ENCODE measurements around the gene CCT8. TPM values are rescaled to one million over a fixed set of nuclear protein-coding genes. Genes with fewer than 3 reads are reported as not detected.

CCT8 gene
- total and polyA plus RNA-seq, 2 experiments from 2014 or later: 151 to 153 TPM

GRCh38 chr21:29064850-29065481 is 8.5 kb downstream of the CCT8 start:
- Histone ChIP-seq H3K27me3 (replicated peaks; ENCODE audit: insufficient read depth) (no peaks in the 10 kb centered on the region), H3K27ac (no peak overlapping the region), H3K79me2 (ENCODE audit: insufficient read depth) (peaks cover 53% of the 10 kb centered on the region), H3K9me3 (ENCODE audit: low read depth) (no peaks in the 10 kb centered on the region), H3F3A (ENCODE audit: insufficient read depth) (peaks cover 45% of the 10 kb centered on the region), H2AFZ (no peak overlapping the region), H4K20me1 (ENCODE audit: insufficient read depth) (no peaks in the 10 kb centered on the region), H3K4me1 (ENCODE audit: insufficient read depth) (no peaks in the 10 kb centered on the region), H3K36me3 (ENCODE audit: low read depth) (peaks cover 97% of the 10 kb centered on the region), H3K4me2 (ENCODE audit: unreplicated experiment) (no peak overlapping the region), H3K4me3 (no peak overlapping the region), H3K9ac (no peak overlapping the region), H3K9me2 (ENCODE audit: insufficient read depth) (no peaks in the 10 kb centered on the region)
- in situ Hi-C loops (cut with MboI): no loop called here
- DNase-seq: no peak
- no peak for TF ChIP-seq EZH2phosphoT487 (IDR thresholded peaks at IDR 0.05; ENCODE audit: insufficient read depth, low read depth)
- TF ChIP-seq EZH2 (IDR thresholded peaks at IDR 0.05; ENCODE audit: insufficient read depth, poor library complexity, severe bottlenecking): no peak
- 83 to 86% methylated on average over 3 of the region's 3 CpGs for WGBS, 2 experiments (ENCODE audit: low coverage in 1 of 2, low lambda C conversion rate in 2 of 2, missing lambda C conversion rate in 2 of 2)

- no peaks in the 10 kb centered on the region for H3K9me2 ChIP-seq (ENCODE audit: insufficient read depth)
- H3K4me2 ChIP-seq (ENCODE audit: unreplicated experiment): no peak overlapping the region
- no peak overlapping the region for H3K4me3 ChIP-seq
- peak; percentile 19 for DNase-seq
- no peaks in the 10 kb centered on the region for H3K4me1 ChIP-seq (ENCODE audit: insufficient read depth)
- no peaks in the 10 kb centered on the region for H4K20me1 ChIP-seq (ENCODE audit: insufficient read depth)
- peaks cover 8% of the 10 kb centered on the region for H3K79me2 ChIP-seq (ENCODE audit: insufficient read depth)
- no peak for TF ChIP-seq EZH2phosphoT487 (IDR thresholded peaks at IDR 0.05; ENCODE audit: insufficient read depth, low read depth)
- TF ChIP-seq EZH2 (IDR thresholded peaks at IDR 0.05; ENCODE audit: insufficient read depth, poor library complexity, severe bottlenecking): no peak
- H3K9ac ChIP-seq: no peak overlapping the region
- in situ Hi-C loops (cut with MboI): no loop called here
- H3F3A ChIP-seq (ENCODE audit: insufficient read depth): peaks cover 66% of the 10 kb centered on the region
- H3K9me3 ChIP-seq (ENCODE audit: low read depth): no peaks in the 10 kb centered on the region
- no peak overlapping the region for H3K27ac ChIP-seq
- WGBS, 2 experiments (ENCODE audit: low coverage in 1 of 2, low lambda C conversion rate in 2 of 2, missing lambda C conversion rate in 2 of 2): 69% methylated on average over 3 of the region's 3 CpGs
- H3K36me3 ChIP-seq (ENCODE audit: low read depth): peaks cover 63% of the 10 kb centered on the region
- H3K27me3 ChIP-seq (replicated peaks; ENCODE audit: insufficient read depth): no peaks in the 10 kb centered on the region
- H2AFZ ChIP-seq: no peak overlapping the region
Measured at GRCh38 chr21:29056538-29057050, 16.9 kb downstream of the CCT8 start.

DNA sequence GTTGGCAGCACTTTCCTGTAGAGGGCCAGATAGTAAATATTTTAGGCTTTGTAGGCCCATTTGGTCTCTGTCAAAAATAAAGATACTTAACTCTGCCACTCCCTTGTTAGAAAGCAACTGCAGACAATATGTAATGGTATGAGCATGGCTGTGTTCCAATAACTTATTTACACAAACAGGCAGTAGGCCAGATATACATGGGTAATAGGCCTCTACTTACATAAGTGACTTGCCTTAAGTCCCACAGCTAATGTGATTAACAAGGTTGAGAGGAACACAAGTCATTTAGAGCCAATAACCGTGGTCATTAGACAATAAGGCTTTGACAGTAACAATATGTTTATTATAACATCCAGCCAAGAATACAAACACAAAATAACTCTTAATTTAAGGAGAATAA is 17.4 kb downstream of the CCT8 start:
- H3K27me3 ChIP-seq (replicated peaks; ENCODE audit: insufficient read depth): no peaks in the 10 kb centered on the region
- no peak overlapping the region for H3K4me3 ChIP-seq
- H3K36me3 ChIP-seq (ENCODE audit: low read depth): peaks cover 60% of the 10 kb centered on the region
- in situ Hi-C loops (cut with MboI): no loop called here
- H2AFZ ChIP-seq: no peak overlapping the region
- H3K9me3 ChIP-seq (ENCODE audit: low read depth): no peaks in the 10 kb centered on the region
- no peaks in the 10 kb centered on the region for H3K4me1 ChIP-seq (ENCODE audit: insufficient read depth)
- no peak overlapping the region for H3K4me2 ChIP-seq (ENCODE audit: unreplicated experiment)
- no peaks in the 10 kb centered on the region for H4K20me1 ChIP-seq (ENCODE audit: insufficient read depth)
- no peak overlapping the region for H3K9ac ChIP-seq
- peak; percentile 21 for DNase-seq
- H3K79me2 ChIP-seq (ENCODE audit: insufficient read depth): peaks cover 8% of the 10 kb centered on the region
- 24 to 56% methylated on average over 1 of the region's 1 CpG for WGBS, 2 experiments (ENCODE audit: low coverage in 1 of 2, low lambda C conversion rate in 2 of 2, missing lambda C conversion rate in 2 of 2)
- no peaks in the 10 kb centered on the region for H3K9me2 ChIP-seq (ENCODE audit: insufficient read depth)
- no peak overlapping the region; the same call in 1 of the 2 replicates for H3K27ac ChIP-seq
- peaks cover 62% of the 10 kb centered on the region for H3F3A ChIP-seq (ENCODE audit: insufficient read depth)
- no peak for TF ChIP-seq EZH2 (IDR thresholded peaks at IDR 0.05; ENCODE audit: insufficient read depth, poor library complexity, severe bottlenecking)
- TF ChIP-seq EZH2phosphoT487 (IDR thresholded peaks at IDR 0.05; ENCODE audit: insufficient read depth, low read depth): no peak

DNA sequence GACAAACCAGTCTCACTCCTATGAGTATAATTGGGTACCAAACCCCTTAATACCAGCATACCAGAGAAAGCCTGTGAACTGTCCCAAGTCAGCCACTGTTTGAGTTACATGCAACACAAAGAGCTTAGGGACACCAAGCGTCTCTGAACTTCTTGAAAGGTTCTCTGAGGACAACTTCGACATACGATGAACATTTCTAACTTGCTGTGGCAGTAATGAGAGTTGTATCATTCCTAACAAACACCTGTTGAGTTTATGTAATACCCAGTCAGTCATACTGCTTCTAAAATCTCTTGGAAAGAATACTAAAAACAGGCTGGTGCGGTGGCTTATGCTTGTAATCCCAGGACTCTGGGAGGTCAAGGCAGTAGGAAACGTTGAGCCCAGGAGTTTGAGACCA is 18.4 kb downstream of the CCT8 start:
- in situ Hi-C loops (cut with MboI): no loop called here
- no peaks in the 10 kb centered on the region for H4K20me1 ChIP-seq (ENCODE audit: insufficient read depth)
- TF ChIP-seq EZH2phosphoT487 (IDR thresholded peaks at IDR 0.05; ENCODE audit: insufficient read depth, low read depth) (no peak), EZH2 (IDR thresholded peaks at IDR 0.05; ENCODE audit: insufficient read depth, poor library complexity, severe bottlenecking) (no peak)
- no peak overlapping the region for H3K4me3 ChIP-seq
- 96 to 98% methylated on average over 5 of the region's 5 CpGs for WGBS, 2 experiments (ENCODE audit: low coverage in 1 of 2, low lambda C conversion rate in 2 of 2, missing lambda C conversion rate in 2 of 2)
- H3K79me2 ChIP-seq (ENCODE audit: insufficient read depth): no peaks in the 10 kb centered on the region; the same call in 1 of the 2 replicates
- H3K27me3 ChIP-seq (replicated peaks; ENCODE audit: insufficient read depth): no peaks in the 10 kb centered on the region
- no peak overlapping the region for H3K9ac ChIP-seq
- peaks cover 59% of the 10 kb centered on the region for H3K36me3 ChIP-seq (ENCODE audit: low read depth)
- H3K4me2 ChIP-seq (ENCODE audit: unreplicated experiment): no peak overlapping the region
- H3K9me3 ChIP-seq (ENCODE audit: low read depth): no peaks in the 10 kb centered on the region
- H3K9me2 ChIP-seq (ENCODE audit: insufficient read depth): no peaks in the 10 kb centered on the region
- H3K27ac ChIP-seq: no peak overlapping the region
- peaks cover 55% of the 10 kb centered on the region for H3F3A ChIP-seq (ENCODE audit: insufficient read depth)
- no peak for DNase-seq
- H3K4me1 ChIP-seq (ENCODE audit: insufficient read depth): no peaks in the 10 kb centered on the region
- H2AFZ ChIP-seq: no peak overlapping the region
